Kidney (tissue), 14 donors: ENCODE results near the gene DRG2. TPM values are rescaled to one million over a fixed set of nuclear protein-coding genes. Genes with fewer than 3 reads are reported as not detected.

ENCODE experiments used
- DNase-seq, 5 donors: peaks; one replicate each; pipeline ENCODE4 v3.0.0-alpha.2; 2013 to 2020
- FAIRE-seq: peaks from 2 replicates; lab custom pipeline; 2012; peaks lifted over from hg19 to GRCh38; lab: Jason Lieb, UNC
- H3K27ac ChIP-seq, 2 donors: one replicate each; pipeline ENCODE4 v1.7.0; 2013; ENCODE audit warnings: low read depth in 2 of 2, low read length in 2 of 2, inconsistent platforms in 1 of 2
- H3K27me3 ChIP-seq: one replicate; pipeline ENCODE4 v1.7.1; 2013; ENCODE audit warnings: low read length, inconsistent platforms; ENCODE audit not compliant: control insufficient read depth, insufficient read depth
- H3K36me3 ChIP-seq, 3 donors: one replicate each; pipeline versions ENCODE4 v1.7.0 to v1.7.1; 2013; ENCODE audit warnings: low read length in 3 of 3, control low read depth in 1 of 3, inconsistent platforms in 1 of 3; ENCODE audit not compliant: insufficient read depth in 3 of 3, control insufficient read depth in 2 of 3
- H3K4me1 ChIP-seq, 3 donors: one replicate each; pipeline versions ENCODE4 v1.7.0 to v1.7.1; 2013; ENCODE audit warnings: low read length in 3 of 3, inconsistent platforms in 1 of 3, low read depth in 1 of 3; ENCODE audit not compliant: control insufficient read depth in 2 of 3, insufficient read depth in 2 of 3
- H3K4me3 ChIP-seq, 3 donors: one replicate each; pipeline versions ENCODE4 v1.7.0 to v1.8.1; 2013; ENCODE audit warnings: low read length in 3 of 3, control low read depth in 1 of 3, inconsistent platforms in 1 of 3
- H3K9ac ChIP-seq, 3 donors: one replicate each; pipeline versions ENCODE4 v1.7.0 to v1.7.1; 2013; ENCODE audit warnings: low read length in 3 of 3, control low read depth in 1 of 3, inconsistent platforms in 1 of 3
- H3K9me3 ChIP-seq, 3 donors: one replicate each; pipeline versions ENCODE4 v1.7.0 to v1.7.1; 2013; ENCODE audit warnings: low read length in 3 of 3, control low read depth in 1 of 3, inconsistent platforms in 1 of 3; ENCODE audit not compliant: control insufficient read depth in 2 of 3, insufficient read depth in 1 of 3
- CTCF ChIP-seq: IDR thresholded peaks from 3 replicates; pipeline ENCODE4 v1.5.1; 2012; ENCODE audit warnings: mild to moderate bottlenecking, moderate library complexity, borderline replicate concordance; ENCODE audit not compliant: insufficient read depth; ENCODE audit errors: extremely low read depth
- intact Hi-C: fragments of 100-400 bp; cut with DNase I; formaldehyde crosslinking; loops from one replicate; pipeline ENCODE4 v1.11.1; 2022
- polyA plus RNA-seq: library from polyadenylated mRNA; stranded (reverse); fragments of 350-450 nt; fragmentation: Illumina TruSeq; extraction: RNeasy Lipid Tissue Mini Kit (QIAGEN cat#74804); gene quantifications from one replicate; pipeline ENCODE4 v1.2.3, GENCODE V29; 2014; ENCODE audit warnings: low read depth, low replicate concordance; ENCODE audit not compliant: insufficient read depth
- total RNA-seq: library from RNA; stranded (reverse); fragmentation: NEBNext Ultra II Directional; extraction: Animal tissue kit (Norgen Biotek cat#: 25700); gene quantifications from one replicate; pipeline ENCODE4 v1.2.1, GENCODE V29; 2021
- donor health status: control.
- donor health status: control.
- donor health status: control.
- donor health status: control.
- donor health status: control.
- donor health status: DM: yes; HTN: yes; CAD: no.
- donor health status: Normal renal cell carcinoma (clear cell type).

Gene DRG2
- total and polyA plus RNA-seq, 2 donors from 2014 or later, result 39.2 to 49.3 TPM

- peaks cover 0 to 5% (median 0%) of the 10 kb centered on the region in 3 donors for H3K36me3 ChIP-seq
- H3K27me3 ChIP-seq, result no peaks in the 10 kb centered on the region
- H3K9ac ChIP-seq, result no peak overlapping the region
- no peak overlapping the region for H3K4me3 ChIP-seq
- no peak overlapping the region for H3K27ac ChIP-seq
- H3K9me3 ChIP-seq, result no peaks in the 10 kb centered on the region
- DNase-seq (no peak), FAIRE-seq (no peak)
- no peak for TF ChIP-seq CTCF
- intact Hi-C loops, result no loop called here
- H3K4me1 ChIP-seq, result peaks cover 0 to 6% (median under 1%) of the 10 kb centered on the region in 3 donors
Observed at GRCh38 chr17:18045691-18046350, 41.9 kb upstream of the DRG2 start.

- no peak for DNase-seq
- no peak for TF ChIP-seq CTCF
- intact Hi-C loops, result no loop called here
- Histone ChIP-seq H3K9ac (no peak overlapping the region), H3K36me3 (peaks cover 0 to 34% (median 23%) of the 10 kb centered on the region in 3 donors), H3K4me1 (no peaks in the 10 kb centered on the region), H3K27me3 (no peaks in the 10 kb centered on the region), H3K4me3 (no peak overlapping the region), H3K27ac (no peak overlapping the region), H3K9me3 (no peaks in the 10 kb centered on the region)
- FAIRE-seq, result no peak
Observed at GRCh38 chr17:18055597-18055996, 32.2 kb upstream of the DRG2 start.

- DNase-seq (no peak), FAIRE-seq (no peak)
- Histone ChIP-seq H3K4me1 (no peaks in the 10 kb centered on the region), H3K9me3 (no peaks in the 10 kb centered on the region), H3K4me3 (no peak overlapping the region), H3K36me3 (peaks cover 0 to 34% (median 25%) of the 10 kb centered on the region in 3 donors), H3K27me3 (no peaks in the 10 kb centered on the region), H3K9ac (no peak overlapping the region), H3K27ac (no peak overlapping the region)
- TF ChIP-seq CTCF, result no peak
- intact Hi-C loops, result no loop called here
Observed at GRCh38 chr17:18056214-18056613, 31.5 kb upstream of the DRG2 start.
